Measurements from ENCODE around the gene CSTPP1.

- TF ChIP-seq CTCF (IDR thresholded peaks at IDR 0.05): no peak
- TF ChIP-seq POLR2A (IDR thresholded peaks at IDR 0.05): no peak
Measured at GRCh38 chr11:46894961-46895360, 41.6 kb upstream of the CSTPP1 start.

Measured in lower leg skin (tissue), 3 donors.